M059J (cell line): ENCODE results near the gene PPP1R7. TPM values are rescaled to one million over a fixed set of nuclear protein-coding genes. Genes with fewer than 3 reads are reported as not detected.

ENCODE experiments used
- DNase-seq: peaks from one replicate; pipeline ENCODE4 v3.0.0-alpha.2; 2012; ENCODE audit warnings: low read depth
- total RNA-seq: library from RNA; depleted of rRNA; stranded (reverse); fragments of >200 nt; shearing (Covaris generic); gene quantifications from 2 replicates; pipeline ENCODE4 v1.2.3, GENCODE V29; 2014

The PPP1R7 gene
- total RNA-seq, 1 experiment from 2014 or later = 60.7 TPM

GRCh38 chr2:241161646-241162281 lies 11.5 kb downstream of the PPP1R7 start:
- DNase-seq = peak; percentile 80

- peak; percentile 52 for DNase-seq
Measured at GRCh38 chr2:241163601-241164118, 13.4 kb downstream of the PPP1R7 start.

- no peak for DNase-seq
Measured at GRCh38 chr2:241168366-241168765, 18.1 kb downstream of the PPP1R7 start.

GRCh38 chr2:241173557-241173956 lies 23.3 kb downstream of the PPP1R7 start:
- no peak for DNase-seq

GRCh38 chr2:241177526-241178334 lies 27.5 kb downstream of the PPP1R7 start:
- no peak for DNase-seq

GRCh38 chr2:241178961-241179360 lies 28.7 kb downstream of the PPP1R7 start:
- DNase-seq = no peak

GRCh38 chr2:241179899-241180298 lies 29.6 kb downstream of the PPP1R7 start:
- no peak for DNase-seq

GRCh38 chr2:241180495-241180894 lies 30.2 kb downstream of the PPP1R7 start:
- DNase-seq = no peak

- DNase-seq = no peak
Measured at GRCh38 chr2:241182126-241182525, 31.9 kb downstream of the PPP1R7 start.

- no peak for DNase-seq
Measured at GRCh38 chr2:241182531-241183133, 32.4 kb downstream of the PPP1R7 start.

- no peak for DNase-seq
Measured at GRCh38 chr2:241183221-241183620, 33.0 kb downstream of the PPP1R7 start.

GRCh38 chr2:241184901-241185300 lies 34.6 kb downstream of the PPP1R7 start:
- DNase-seq = no peak

- no peak for DNase-seq
Measured at GRCh38 chr2:241185961-241186360, 35.7 kb downstream of the PPP1R7 start.

GRCh38 chr2:241187101-241187917 lies 37.0 kb downstream of the PPP1R7 start:
- no peak for DNase-seq

- no peak for DNase-seq
Measured at GRCh38 chr2:241187918-241188234, 37.6 kb downstream of the PPP1R7 start.

- no peak for DNase-seq
Measured at GRCh38 chr2:241188361-241189092, 38.3 kb downstream of the PPP1R7 start, which contains the start of gene ANO7. Gene ANO7, plus strand, starts transcription at chr2:241188677. Its CDS starts 1,387 bp downstream, at chr2:241190064.

- no peak for DNase-seq
Measured at GRCh38 chr2:241189093-241189855, 39.0 kb downstream of the PPP1R7 start.

GRCh38 chr2:241189856-241190201 lies 39.6 kb downstream of the PPP1R7 start:
- no peak for DNase-seq

- no peak for DNase-seq
Measured at GRCh38 chr2:241190291-241190981, 40.2 kb downstream of the PPP1R7 start.

- DNase-seq = no peak
Measured at GRCh38 chr2:241191081-241191480, 40.8 kb downstream of the PPP1R7 start.
